ENCODE results near the gene PSMD11. TPM values are rescaled to one million over a fixed set of nuclear protein-coding genes. Genes with fewer than 3 reads are reported as not detected.
A peak's percentile ranks its signal among the peaks of the same experiment; 100 is the strongest.

The PSMD11 gene
- total and polyA plus RNA-seq, 2 of the 8 experiments (the other 6 are each of a cell fraction or from before 2014, with no cell fraction given), result 68.4 to 171 TPM

- no peak for TF ChIP-seq HDAC2 (IDR thresholded peaks at IDR 0.05; ENCODE audit: borderline replicate concordance in 1 of 2, low read depth in 2 of 2, low read length in 2 of 2)
- TF ChIP-seq TAF1 (IDR thresholded peaks at IDR 0.05; ENCODE audit: low read depth, low read length), result 0 out of 2 replicates have a peak, but pooled peaks have one; percentile 8
- no peak for TF ChIP-seq SRF (IDR thresholded peaks at IDR 0.05; ENCODE audit: low read depth, low read length)
- 0 out of 3 replicates have a peak, but pooled peaks of 1 of the 2 experiments have one; percentile 31 for TF ChIP-seq POLR2A (IDR thresholded peaks at IDR 0.05; ENCODE audit: control extremely low read depth in 1 of 2, low read depth in 2 of 2, low read length in 2 of 2)
- TF ChIP-seq TAF7 (optimal IDR thresholded peaks at IDR 0.05; ENCODE audit: borderline replicate concordance, low read depth, low read length), result peak; percentile 13
- TF ChIP-seq KDM4A (IDR thresholded peaks at IDR 0.05; ENCODE audit: low read depth, low read length, severe bottlenecking), result peak; percentile 34
- TF ChIP-seq TBP (IDR thresholded peaks at IDR 0.05; ENCODE audit: low read depth, low read length), result no peak
- TF ChIP-seq CBX8 (IDR thresholded peaks at IDR 0.05; ENCODE audit: borderline replicate concordance, low read depth, low read length), result no peak
- no peak for TF ChIP-seq CBX5 (IDR thresholded peaks at IDR 0.05; ENCODE audit: low read depth, low read length)
- no peak for TF ChIP-seq CHD2 (IDR thresholded peaks at IDR 0.05; ENCODE audit: low read length)
- no peak for TF ChIP-seq BCL11A (IDR thresholded peaks at IDR 0.05; ENCODE audit: low read depth in 2 of 2, low read length in 2 of 2)
Observed at GRCh38 chr17:32486701-32487472, 42.6 kb downstream of the PSMD11 start, which contains the start of gene CDK5R1 (continued).
